Measurements from ENCODE around the gene ADI1. TPM values are rescaled to one million over a fixed set of nuclear protein-coding genes. Genes with fewer than 3 reads are reported as not detected.

ADI1 gene
- polyA plus RNA-seq, 1 experiment: 53.3 TPM

- TF ChIP-seq, protein P1, sequence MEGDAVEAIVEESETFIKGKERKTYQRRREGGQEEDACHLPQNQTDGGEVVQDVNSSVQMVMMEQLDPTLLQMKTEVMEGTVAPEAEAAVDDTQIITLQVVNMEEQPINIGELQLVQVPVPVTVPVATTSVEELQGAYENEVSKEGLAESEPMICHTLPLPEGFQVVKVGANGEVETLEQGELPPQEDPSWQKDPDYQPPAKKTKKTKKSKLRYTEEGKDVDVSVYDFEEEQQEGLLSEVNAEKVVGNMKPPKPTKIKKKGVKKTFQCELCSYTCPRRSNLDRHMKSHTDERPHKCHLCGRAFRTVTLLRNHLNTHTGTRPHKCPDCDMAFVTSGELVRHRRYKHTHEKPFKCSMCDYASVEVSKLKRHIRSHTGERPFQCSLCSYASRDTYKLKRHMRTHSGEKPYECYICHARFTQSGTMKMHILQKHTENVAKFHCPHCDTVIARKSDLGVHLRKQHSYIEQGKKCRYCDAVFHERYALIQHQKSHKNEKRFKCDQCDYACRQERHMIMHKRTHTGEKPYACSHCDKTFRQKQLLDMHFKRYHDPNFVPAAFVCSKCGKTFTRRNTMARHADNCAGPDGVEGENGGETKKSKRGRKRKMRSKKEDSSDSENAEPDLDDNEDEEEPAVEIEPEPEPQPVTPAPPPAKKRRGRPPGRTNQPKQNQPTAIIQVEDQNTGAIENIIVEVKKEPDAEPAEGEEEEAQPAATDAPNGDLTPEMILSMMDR (IDR thresholded peaks at IDR 0.05; ENCODE audit: insufficient read depth, low read depth, low read length): no peak
- Histone ChIP-seq H3K27me3 (ENCODE audit: control insufficient read depth, insufficient read depth, low read length) (no peaks in the 10 kb centered on the region), H3K36me3 (ENCODE audit: control insufficient read depth, insufficient read depth, low read length) (no peaks in the 10 kb centered on the region), H3K4me3 (ENCODE audit: low read depth, low read length) (no peak overlapping the region)
- ChIA-PET POLR2A (no interaction called here), CTCF (interaction anchor here (1.1 kb wide), 1 partner anchor 17 kb away, joined by 3 read pairs; no protein-coding TSS in a partner anchor)
- no peak for DNase-seq (ENCODE audit: low read depth)
These were observed 28.9 kb downstream of the ADI1 start for GRCh38 chr2:3490191-3491170.

DNA sequence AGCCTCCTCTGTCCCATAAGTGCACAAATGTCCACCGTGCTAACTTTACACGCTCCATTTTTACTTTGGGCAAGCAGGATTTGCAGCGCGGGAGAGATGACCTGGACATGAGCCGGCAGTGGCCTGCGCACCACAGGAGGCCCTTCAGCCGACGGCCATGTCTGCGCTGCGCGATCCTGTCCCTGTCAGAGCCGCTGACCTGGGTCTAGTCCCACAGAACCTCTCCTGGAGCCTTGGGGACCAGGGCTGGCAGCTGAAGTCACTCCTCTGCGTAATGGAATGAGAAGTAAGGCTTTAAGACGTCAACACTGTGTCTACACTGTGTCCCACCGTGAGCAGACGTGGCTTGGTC lies 29.6 kb downstream of the ADI1 start:
- Histone ChIP-seq H3K27me3 (ENCODE audit: control insufficient read depth, insufficient read depth, low read length) (no peaks in the 10 kb centered on the region), H3K4me3 (ENCODE audit: low read depth, low read length) (no peak overlapping the region), H3K36me3 (ENCODE audit: control insufficient read depth, insufficient read depth, low read length) (no peaks in the 10 kb centered on the region; the same call in 1 of the 2 replicates)
- TF ChIP-seq, protein P1 (IDR thresholded peaks at IDR 0.05; ENCODE audit: insufficient read depth, low read depth, low read length): no peak
- ChIA-PET POLR2A (no interaction called here), CTCF (no interaction called here)
- no peak for DNase-seq (ENCODE audit: low read depth)

DNA sequence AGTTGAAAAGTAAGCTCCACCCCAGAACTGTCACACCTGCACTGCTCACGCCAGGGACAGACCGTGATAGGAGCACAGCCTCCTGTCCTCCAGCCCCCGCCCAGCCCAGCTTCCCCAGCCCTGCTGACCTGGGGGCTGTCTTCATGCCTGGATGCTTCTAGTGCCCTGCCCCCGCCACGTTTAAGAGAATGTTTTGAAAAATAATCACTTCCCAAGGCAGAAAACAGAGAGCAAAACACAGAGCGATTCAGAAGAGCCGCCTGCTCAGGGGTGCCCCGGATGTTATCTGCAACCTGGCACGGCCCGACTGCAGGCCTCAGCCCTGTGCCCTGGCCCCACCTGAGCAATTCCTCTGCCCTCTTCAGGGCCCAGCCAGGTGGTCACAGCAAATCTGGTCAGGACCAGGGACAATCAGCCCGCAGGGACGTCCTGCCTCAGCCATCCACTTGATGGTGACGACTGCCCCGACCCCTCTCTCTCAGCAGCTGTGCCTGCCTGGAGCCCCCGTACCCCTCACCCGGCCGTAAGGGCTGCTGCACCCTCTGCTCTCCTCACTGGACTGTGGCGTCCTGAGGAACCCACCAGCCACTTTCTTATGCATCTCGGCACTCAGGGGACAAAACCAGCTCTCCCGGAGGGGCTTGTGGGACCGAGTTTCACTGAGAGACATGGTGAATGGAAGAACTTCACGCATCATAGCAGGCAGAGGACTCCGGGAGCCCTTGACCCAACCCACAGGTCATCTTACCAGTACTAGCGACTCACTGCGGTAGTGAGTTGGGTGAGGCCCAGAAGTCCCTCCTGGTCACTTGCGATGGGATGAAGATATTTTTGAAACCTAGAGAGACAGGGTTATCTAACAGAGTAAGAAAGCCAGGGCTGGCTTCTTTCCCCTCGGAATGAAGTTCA lies 30.2 kb downstream of the ADI1 start:
- Histone ChIP-seq H3K27me3 (ENCODE audit: control insufficient read depth, insufficient read depth, low read length) (no peaks in the 10 kb centered on the region), H3K36me3 (ENCODE audit: control insufficient read depth, insufficient read depth, low read length) (peaks cover 1% of the 10 kb centered on the region; the same call in 1 of the 2 replicates), H3K4me3 (ENCODE audit: low read depth, low read length) (no peak overlapping the region)
- TF ChIP-seq, protein P1 (IDR thresholded peaks at IDR 0.05; ENCODE audit: insufficient read depth, low read depth, low read length): no peak
- ChIA-PET POLR2A (no interaction called here), CTCF (no interaction called here)
- DNase-seq (ENCODE audit: low read depth): no peak

DNA sequence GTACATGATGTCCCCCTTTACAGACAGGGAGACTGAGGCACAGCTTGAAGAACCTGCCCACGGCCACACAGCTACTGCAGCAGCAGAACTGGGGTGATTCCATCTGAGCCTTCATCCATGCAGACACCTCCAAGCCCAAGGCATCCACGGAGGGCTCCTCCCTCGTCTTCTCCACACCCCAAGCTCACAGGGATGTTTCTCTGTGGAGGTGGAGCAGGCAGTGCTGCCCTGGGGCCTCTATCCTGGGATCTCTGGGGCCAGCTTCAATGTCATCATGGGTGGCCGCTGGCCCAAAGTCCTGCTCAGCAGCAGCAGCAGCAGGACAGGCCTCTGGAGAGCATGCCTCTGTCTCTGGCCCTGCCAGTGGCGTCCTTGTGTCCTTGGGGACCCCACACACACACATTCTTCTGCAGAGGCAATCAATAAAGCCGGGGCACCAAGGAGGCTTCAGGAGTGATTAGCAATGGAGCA lies 31.2 kb downstream of the ADI1 start:
- H3K4me3 ChIP-seq (ENCODE audit: low read depth, low read length): no peak overlapping the region
- peaks cover 1% of the 10 kb centered on the region; the same call in 1 of the 2 replicates for H3K36me3 ChIP-seq (ENCODE audit: control insufficient read depth, insufficient read depth, low read length)
- DNase-seq (ENCODE audit: low read depth): no peak
- ChIA-PET CTCF (interaction anchor here (0.8 kb wide), 1 partner anchor 40 kb away, joined by 3 read pairs; no protein-coding TSS in a partner anchor), POLR2A (no interaction called here)
- no peaks in the 10 kb centered on the region for H3K27me3 ChIP-seq (ENCODE audit: control insufficient read depth, insufficient read depth, low read length)
- TF ChIP-seq, protein P1 (IDR thresholded peaks at IDR 0.05; ENCODE audit: insufficient read depth, low read depth, low read length): no peak

Data from BJ (cell line).